ENCODE results near the gene COG8. TPM values are rescaled to one million over a fixed set of nuclear protein-coding genes. Genes with fewer than 3 reads are reported as not detected.
A peak's percentile ranks its signal among the peaks of the same experiment; 100 is the strongest.

Gene COG8, protein sequence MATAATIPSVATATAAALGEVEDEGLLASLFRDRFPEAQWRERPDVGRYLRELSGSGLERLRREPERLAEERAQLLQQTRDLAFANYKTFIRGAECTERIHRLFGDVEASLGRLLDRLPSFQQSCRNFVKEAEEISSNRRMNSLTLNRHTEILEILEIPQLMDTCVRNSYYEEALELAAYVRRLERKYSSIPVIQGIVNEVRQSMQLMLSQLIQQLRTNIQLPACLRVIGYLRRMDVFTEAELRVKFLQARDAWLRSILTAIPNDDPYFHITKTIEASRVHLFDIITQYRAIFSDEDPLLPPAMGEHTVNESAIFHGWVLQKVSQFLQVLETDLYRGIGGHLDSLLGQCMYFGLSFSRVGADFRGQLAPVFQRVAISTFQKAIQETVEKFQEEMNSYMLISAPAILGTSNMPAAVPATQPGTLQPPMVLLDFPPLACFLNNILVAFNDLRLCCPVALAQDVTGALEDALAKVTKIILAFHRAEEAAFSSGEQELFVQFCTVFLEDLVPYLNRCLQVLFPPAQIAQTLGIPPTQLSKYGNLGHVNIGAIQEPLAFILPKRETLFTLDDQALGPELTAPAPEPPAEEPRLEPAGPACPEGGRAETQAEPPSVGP
- total RNA-seq (2021; fragmentation: NEBNext Ultra II Directional; extraction: Animal tissue kit (Norgen Biotek cat#: 25700)) (55.4 and 55.6 TPM in 2 replicates), polyA plus RNA-seq (2011; rRNA removed) (49.1 and 60.9 TPM in 2 replicates), polyA minus RNA-seq (2011; rRNA and poly(A)+ RNA removed) (76.0 and 83.9 TPM in 2 replicates)
- polyA plus RNA-seq (2011; cell fraction: cytosol; rRNA removed): 51.7 TPM
- 66.6 TPM for polyA plus RNA-seq (2011; cell fraction: nucleus; rRNA removed)
- 32.4 to 36.9 TPM (median 34.4 TPM) in 4 replicates for polyA plus RNA-seq (2012, experiment 1 of 2)
- 41.0 TPM for polyA plus RNA-seq (2012, experiment 2 of 2)
- 32.4 TPM for polyA plus RNA-seq (2013, experiment 1 of 2)
- 29.5 TPM for polyA plus RNA-seq (2013, experiment 2 of 2)
- 39.5 TPM for polyA minus RNA-seq (2011; cell fraction: cytosol; rRNA and poly(A)+ RNA removed)
- polyA minus RNA-seq (2011; cell fraction: nucleus; rRNA and poly(A)+ RNA removed): 70.1 TPM
- long read RNA-seq, experiment 1, full-length matches to known transcripts: 17 of 45 reads
- long read RNA-seq, experiment 1, partial matches to known transcripts: 10 of 45 reads
- long read RNA-seq, experiment 1, other reads (novel, unspliced or antisense): 18 of 45 reads
- long read RNA-seq, experiment 2: 0 reads

DNA sequence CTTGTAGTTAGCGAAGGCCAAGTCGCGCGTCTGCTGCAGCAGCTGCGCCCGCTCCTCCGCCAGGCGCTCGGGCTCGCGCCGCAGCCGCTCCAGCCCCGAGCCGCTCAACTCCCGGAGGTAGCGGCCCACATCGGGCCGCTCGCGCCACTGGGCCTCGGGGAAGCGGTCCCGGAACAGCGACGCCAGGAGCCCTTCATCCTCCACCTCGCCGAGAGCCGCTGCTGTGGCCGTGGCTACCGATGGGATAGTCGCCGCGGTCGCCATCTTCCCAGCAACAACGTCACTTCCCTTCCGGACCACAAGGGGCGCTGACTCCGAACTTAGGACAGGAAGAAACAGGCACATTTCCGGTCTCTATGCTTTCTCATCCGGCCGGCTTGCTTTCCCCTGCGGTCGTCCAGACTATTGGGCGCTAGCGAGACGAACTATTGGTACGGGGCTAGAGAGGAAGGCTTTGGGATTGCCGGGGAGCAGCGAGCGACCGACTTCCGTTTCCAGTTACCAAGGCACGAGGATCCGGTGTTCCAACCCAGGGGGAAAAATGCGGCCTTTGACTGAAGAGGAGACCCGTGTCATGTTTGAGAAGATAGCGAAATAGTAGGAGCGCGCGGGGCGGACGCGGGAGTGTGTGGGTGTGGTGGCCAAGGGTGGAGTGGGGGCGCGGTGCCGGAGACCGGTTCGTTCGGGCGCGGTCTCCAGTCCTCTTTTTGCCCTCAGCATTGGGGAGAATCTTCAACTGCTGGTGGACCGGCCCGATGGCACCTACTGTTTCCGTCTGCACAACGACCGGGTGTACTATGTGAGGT lies at the start of gene COG8, which contains the start of gene NIP7:
Gene COG8 (minus strand): TSS at position 276 of the 806 bp plus-strand sequence. CDS start 12 bp downstream, at position 264.
Gene NIP7 (plus strand): TSS at position 484 of the 806 bp plus-strand sequence. CDS start 58 bp downstream, at position 542.
- Histone ChIP-seq H3K23ac (ENCODE audit: insufficient read length) (no peak within 1 kb of the TSS), H2BK20ac (ENCODE audit: low read length) (no peak within 1 kb of the TSS), H2BK12ac (ENCODE audit: low read depth, low read length) (no peak within 1 kb of the TSS), H3K9me3 (ENCODE audit: insufficient read depth in 2 of 2, low read depth in 1 of 2, low read length in 1 of 2) (no peaks in the 10 kb centered on the region), H3K4me1 (replicated peaks in 1 of 4; ENCODE audit: control insufficient read depth in 3 of 4, insufficient read depth in 4 of 4, low read length in 3 of 4) (peaks cover 0 to 9% (median 3%) of the 10 kb centered on the region in 4 experiments; a peak in 4 of 7 replicates), H2BK15ac (ENCODE audit: low read length) (no peak within 1 kb of the TSS), H3K27me3 (replicated peaks in 1 of 4; ENCODE audit: control insufficient read depth in 3 of 4, extremely low read depth in 1 of 4, insufficient read depth in 3 of 4, low read length in 3 of 4) (no peaks in the 10 kb centered on the region), H3K56ac (replicated peaks; ENCODE audit: insufficient read length, low read depth, low read length) (peak within 1 kb of the TSS; percentile 84), H4K20me1 (replicated peaks in 1 of 2; ENCODE audit: control insufficient read depth in 1 of 2, insufficient read depth in 2 of 2, low read length in 2 of 2) (peaks cover 2 to 3% of the 10 kb centered on the region in 2 experiments), H3K9ac (replicated peaks in 1 of 4; ENCODE audit: extremely low read depth in 1 of 4, low read depth in 3 of 4, low read length in 3 of 4) (peak within 1 kb of the TSS; percentile 67 to 93 (median 92)), H4K5ac (ENCODE audit: insufficient read length, low read depth, low read length) (peak within 1 kb of the TSS; percentile 58), H3K79me2 (ENCODE audit: control insufficient read depth in 1 of 2, insufficient read depth in 2 of 2, low read length in 2 of 2) (peaks cover 12 to 43% of the 10 kb centered on the region in 2 experiments), H3K23me2 (ENCODE audit: low read depth, low read length) (peaks cover 5% of the 10 kb centered on the region; the same call in 1 of the 2 replicates), H3K4me3 (ENCODE audit: extremely low read depth in 1 of 4, insufficient read depth in 2 of 4, low read depth in 3 of 4, low read length in 4 of 4) (peak within 1 kb of the TSS; percentile 71 to 98 (median 92)), H2AFZ (ENCODE audit: low read length) (peak within 1 kb of the TSS; percentile 53; the same call in 1 of the 2 replicates), H2BK5ac (ENCODE audit: low read depth, low read length) (peak within 1 kb of the TSS; percentile 77), H2BK120ac (replicated peaks; ENCODE audit: low read depth, low read length) (no peak within 1 kb of the TSS), H3K4me2 (ENCODE audit: insufficient read depth in 1 of 2, low read depth in 2 of 2, low read length in 2 of 2) (peak within 1 kb of the TSS; percentile 87 to 97), H3K14ac (ENCODE audit: insufficient read length) (no peak within 1 kb of the TSS), H3K79me1 (ENCODE audit: low read depth, low read length) (peaks cover 6% of the 10 kb centered on the region; the same call in 1 of the 2 replicates), H4K91ac (replicated peaks; ENCODE audit: insufficient read length, low read length) (peak within 1 kb of the TSS; percentile 66), H3K36me3 (ENCODE audit: control insufficient read depth in 2 of 4, insufficient read depth in 4 of 4, low read length in 3 of 4) (peaks cover 26 to 54% (median 34%) of the 10 kb centered on the region in 4 experiments), H2AK5ac (ENCODE audit: low read depth, low read length) (no peak within 1 kb of the TSS; the same call in 1 of the 2 replicates), H3K27ac (ENCODE audit: low read depth, low read length) (peak within 1 kb of the TSS; percentile 81), H4K8ac (ENCODE audit: extremely low read depth, insufficient read depth, low read length) (peak within 1 kb of the TSS; percentile 92), H3K4ac (replicated peaks; ENCODE audit: insufficient read length, low read depth, low read length) (peak within 1 kb of the TSS; percentile 63), H3K18ac (ENCODE audit: extremely low read depth, low read length) (no peak within 1 kb of the TSS)
- CTCF ChIA-PET (ENCODE audit: partially characterized antibody): interaction anchor here (0.7 to 2.0 kb wide), 8 partner anchors 13 to 215 kb away, joined by 3 to 10 read pairs (median 4); partner anchors contain the start of gene TMED6
- peak; percentile 93 to 97 for DNase-seq (ENCODE audit: low read depth in 1 of 2, low spot score in 2 of 2)
- peak; percentile 28 for FAIRE-seq
- POLR2A ChIA-PET (ENCODE audit: partially characterized antibody): interaction anchor here (0.6 to 29.8 kb wide), 11 partner anchors 9 to 546 kb away, joined by 3 to 497 read pairs (median 3); partner anchors contain the start of genes CYB5B, PDF, SNTB2 and TMED6
- WGBS, 2 experiments (ENCODE audit: extremely low coverage in 1 of 2, insufficient coverage in 1 of 2, insufficient read length in 1 of 2, insufficient replicate concordance in 2 of 2, low coverage in 1 of 2, low lambda C conversion rate in 2 of 2, missing lambda C conversion rate in 1 of 2): 2% methylated on average over 73 of the region's 77 CpGs; no CpG with 5 or more reads in 1 of the 2 experiments
- TF ChIP-seq, protein P1, sequence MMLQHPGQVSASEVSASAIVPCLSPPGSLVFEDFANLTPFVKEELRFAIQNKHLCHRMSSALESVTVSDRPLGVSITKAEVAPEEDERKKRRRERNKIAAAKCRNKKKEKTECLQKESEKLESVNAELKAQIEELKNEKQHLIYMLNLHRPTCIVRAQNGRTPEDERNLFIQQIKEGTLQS (IDR thresholded peaks at IDR 0.05; ENCODE audit: insufficient read depth, low read depth, low read length): no peak
- TF ChIP-seq BCL11A (IDR thresholded peaks at IDR 0.05; ENCODE audit: low read depth in 2 of 2, low read length in 2 of 2): no peak
- TF ChIP-seq POLR2A (IDR thresholded peaks at IDR 0.05; ENCODE audit: control extremely low read depth in 1 of 2, low read depth in 2 of 2, low read length in 2 of 2): peak; percentile 58 to 79
- TF ChIP-seq, protein P2, sequence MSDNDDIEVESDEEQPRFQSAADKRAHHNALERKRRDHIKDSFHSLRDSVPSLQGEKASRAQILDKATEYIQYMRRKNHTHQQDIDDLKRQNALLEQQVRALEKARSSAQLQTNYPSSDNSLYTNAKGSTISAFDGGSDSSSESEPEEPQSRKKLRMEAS (IDR thresholded peaks at IDR 0.05): peak; percentile 73
